Neural progenitor cell (in vitro differentiated cells): ENCODE results near the gene ISY1. TPM values are rescaled to one million over a fixed set of nuclear protein-coding genes. Genes with fewer than 3 reads are reported as not detected.
"Not testable (repeated sequence)": the region's sequence is repeated elsewhere in the genome, so short reads cannot be mapped to it uniquely, and the experiment has no call there.

Experiments used
- DNase-seq: peaks from one replicate; pipeline ENCODE4 v3.0.0-alpha.2; 2016; ENCODE audit warnings: low spot score
- H2AFZ ChIP-seq: fragments of 200-600 bp; sonication (generic); replicated peaks from 2 replicates; pipeline ENCODE4 v1.6.1; 2016; ENCODE audit warnings: antibody characterized with exemption
- H3F3A ChIP-seq: fragments of 200-600 bp; sonication (generic); 2 replicates; pipeline ENCODE4 v1.6.1; 2016; ENCODE audit warnings: antibody characterized with exemption, low read depth
- H3K27ac ChIP-seq: fragments of 200-600 bp; sonication (generic); 2 replicates; pipeline ENCODE4 v1.5.1; 2016; ENCODE audit warnings: mild to moderate bottlenecking
- H3K27me3 ChIP-seq: fragments of 200-600 bp; sonication (generic); 2 replicates; pipeline ENCODE4 v1.6.1; 2016; ENCODE audit warnings: mild to moderate bottlenecking, moderate library complexity
- H3K36me3 ChIP-seq: fragments of 200-600 bp; sonication (generic); 2 replicates; pipeline ENCODE4 v1.5.1; 2016
- H3K4me1 ChIP-seq: fragments of 200-600 bp; sonication (generic); 2 replicates; pipeline ENCODE4 v1.6.1; 2016; ENCODE audit warnings: mixed run types
- H3K4me2 ChIP-seq: fragments of 200-600 bp; sonication (generic); 2 replicates; pipeline ENCODE4 v1.6.1; 2016
- H3K4me3 ChIP-seq: fragments of 200-600 bp; sonication (generic); 2 replicates; pipeline ENCODE4 v1.5.1; 2016
- H3K79me2 ChIP-seq: fragments of 200-600 bp; sonication (generic); 2 replicates; pipeline ENCODE4 v1.6.1; 2016; ENCODE audit warnings: low read depth
- H3K9ac ChIP-seq: fragments of 200-600 bp; sonication (generic); 2 replicates; pipeline ENCODE4 v1.6.1; 2016
- H3K9me3 ChIP-seq: fragments of 200-600 bp; sonication (generic); 2 replicates; pipeline ENCODE4 v1.5.1; 2016; ENCODE audit warnings: low read depth
- H4K20me1 ChIP-seq: fragments of 200-600 bp; sonication (generic); 2 replicates; pipeline ENCODE4 v1.6.1; 2016; ENCODE audit warnings: low read depth
- H3K27ac Mint-ChIP-seq: 3 replicates; pipeline ENCODE4 v1.8.0; 2021; ENCODE audit warnings: mixed read lengths
- H3K27me3 Mint-ChIP-seq: 2 replicates; pipeline ENCODE4 v1.8.0; 2022; ENCODE audit warnings: low read depth, mild to moderate bottlenecking, inconsistent platforms, moderate library complexity, mixed read lengths; ENCODE audit not compliant: insufficient read depth
- H3K36me3 Mint-ChIP-seq: 3 replicates; pipeline ENCODE4 v1.8.0; 2021; ENCODE audit warnings: mixed read lengths
- H3K4me1 Mint-ChIP-seq: 3 replicates; pipeline ENCODE4 v1.8.0; 2021; ENCODE audit warnings: mixed read lengths
- H3K4me3 Mint-ChIP-seq: 3 replicates; pipeline ENCODE4 v1.8.0; 2021; ENCODE audit warnings: mild to moderate bottlenecking, moderate library complexity, mixed read lengths
- H3K9me3 Mint-ChIP-seq: 3 replicates; pipeline ENCODE4 v1.8.0; 2020; ENCODE audit warnings: mixed read lengths
- EZH2 ChIP-seq: fragments of 200-600 bp; sonication (generic); IDR thresholded peaks from 2 replicates; pipeline ENCODE4 v1.6.1; 2017; ENCODE audit warnings: antibody characterized with exemption, mild to moderate bottlenecking, moderate library complexity
- EZH2phosphoT487 ChIP-seq: fragments of 200-600 bp; sonication (generic); IDR thresholded peaks from 2 replicates; pipeline ENCODE4 v1.6.1; 2017; ENCODE audit warnings: antibody characterized with exemption
- total RNA-seq: library from RNA; depleted of rRNA; stranded (reverse); fragments of >200 nt; gene quantifications from 2 replicates; pipeline ENCODE4 v1.2.3, GENCODE V29; 2015; ENCODE audit warnings: low replicate concordance
- TF ChIP-seq, protein P1 (sequence below): fragments of 200-600 bp; sonication (generic); IDR thresholded peaks from 2 replicates; pipeline ENCODE4 v1.5.1; 2017; ENCODE audit warnings: antibody characterized with exemption, mild to moderate bottlenecking

ISY1 gene
- total RNA-seq, 1 donor from 2014 or later = 31.9 TPM

DNA sequence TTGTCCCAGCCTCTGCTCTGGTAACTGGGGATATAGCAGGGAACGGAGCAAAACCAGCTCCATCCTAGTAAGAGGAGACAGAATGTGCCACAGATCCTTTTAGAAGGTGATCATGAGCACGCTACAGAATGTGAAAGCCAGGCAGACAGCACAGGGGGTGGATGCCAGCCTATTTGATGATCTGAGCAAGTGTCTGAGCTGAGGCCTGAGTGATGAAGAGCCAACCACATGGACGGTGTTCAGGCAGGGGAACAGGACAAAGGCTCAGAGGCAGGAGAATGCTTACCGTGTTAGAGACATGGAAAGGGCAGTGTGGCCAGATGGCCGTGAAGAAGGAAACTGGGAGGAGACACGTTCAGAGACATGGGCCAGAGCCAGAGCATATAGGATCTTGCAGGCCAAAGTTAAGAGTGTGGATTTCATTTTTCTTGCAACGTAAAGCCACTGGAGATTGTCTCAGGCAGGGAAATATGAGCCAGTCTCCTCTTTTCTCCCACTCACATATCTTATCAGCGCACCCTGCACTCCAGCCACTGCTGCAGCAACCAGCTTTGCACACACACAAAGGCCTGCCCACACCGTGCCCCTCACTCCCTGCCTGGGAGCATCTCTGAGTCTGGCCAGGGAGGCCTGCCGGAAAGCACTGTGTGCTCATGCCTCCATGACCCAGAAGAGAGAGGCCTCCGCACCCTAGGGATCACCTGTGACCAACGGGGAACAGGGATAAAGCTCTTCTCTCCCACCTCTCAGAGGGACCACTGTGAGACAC lies 59.3 kb downstream of the ISY1 start:
- H3K36me3 Mint-ChIP-seq = peaks cover 10% of the 10 kb centered on the region
- H3K27me3 Mint-ChIP-seq = peaks cover 5% of the 10 kb centered on the region
- no peaks in the 10 kb centered on the region for H3F3A ChIP-seq
- no peaks in the 10 kb centered on the region for H3K27me3 ChIP-seq
- no peaks in the 10 kb centered on the region for H3K79me2 ChIP-seq
- no peaks in the 10 kb centered on the region for H3K36me3 ChIP-seq
- no peak overlapping the region for H3K27ac Mint-ChIP-seq
- TF ChIP-seq EZH2 (no peak), EZH2phosphoT487 (no peak)
- TF ChIP-seq, protein P1, sequence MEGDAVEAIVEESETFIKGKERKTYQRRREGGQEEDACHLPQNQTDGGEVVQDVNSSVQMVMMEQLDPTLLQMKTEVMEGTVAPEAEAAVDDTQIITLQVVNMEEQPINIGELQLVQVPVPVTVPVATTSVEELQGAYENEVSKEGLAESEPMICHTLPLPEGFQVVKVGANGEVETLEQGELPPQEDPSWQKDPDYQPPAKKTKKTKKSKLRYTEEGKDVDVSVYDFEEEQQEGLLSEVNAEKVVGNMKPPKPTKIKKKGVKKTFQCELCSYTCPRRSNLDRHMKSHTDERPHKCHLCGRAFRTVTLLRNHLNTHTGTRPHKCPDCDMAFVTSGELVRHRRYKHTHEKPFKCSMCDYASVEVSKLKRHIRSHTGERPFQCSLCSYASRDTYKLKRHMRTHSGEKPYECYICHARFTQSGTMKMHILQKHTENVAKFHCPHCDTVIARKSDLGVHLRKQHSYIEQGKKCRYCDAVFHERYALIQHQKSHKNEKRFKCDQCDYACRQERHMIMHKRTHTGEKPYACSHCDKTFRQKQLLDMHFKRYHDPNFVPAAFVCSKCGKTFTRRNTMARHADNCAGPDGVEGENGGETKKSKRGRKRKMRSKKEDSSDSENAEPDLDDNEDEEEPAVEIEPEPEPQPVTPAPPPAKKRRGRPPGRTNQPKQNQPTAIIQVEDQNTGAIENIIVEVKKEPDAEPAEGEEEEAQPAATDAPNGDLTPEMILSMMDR = no peak
- no peaks in the 10 kb centered on the region for H3K4me1 ChIP-seq
- no peak overlapping the region for H3K9ac ChIP-seq
- peaks cover 5% of the 10 kb centered on the region for H3K9me3 Mint-ChIP-seq
- H3K4me3 ChIP-seq = no peak overlapping the region
- no peak overlapping the region for H3K27ac ChIP-seq
- no peaks in the 10 kb centered on the region for H4K20me1 ChIP-seq
- no peaks in the 10 kb centered on the region for H3K4me1 Mint-ChIP-seq
- H3K4me3 Mint-ChIP-seq = no peak overlapping the region
- no peak overlapping the region for H3K4me2 ChIP-seq
- no peak overlapping the region for H2AFZ ChIP-seq
- no peak for DNase-seq
- no peaks in the 10 kb centered on the region for H3K9me3 ChIP-seq

DNA sequence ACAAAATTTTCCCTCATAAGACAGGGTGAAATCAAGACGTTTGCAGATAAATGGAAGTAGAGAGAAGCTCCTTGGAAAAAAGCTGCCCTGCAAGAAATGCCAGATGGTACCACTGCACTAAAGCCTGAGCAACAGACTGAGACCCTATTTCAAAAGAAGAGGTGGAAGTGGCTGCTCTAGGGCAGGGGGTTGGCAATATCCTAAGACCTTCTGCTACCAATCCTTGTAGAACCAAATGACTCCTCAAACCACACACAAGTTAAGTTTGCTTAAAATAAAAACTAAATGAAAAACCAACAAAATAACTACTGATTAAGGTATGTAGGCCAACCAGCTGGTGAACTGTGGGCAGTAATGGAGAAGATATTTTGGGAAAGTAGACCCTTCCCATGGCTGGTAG lies 60.6 kb downstream of the ISY1 start:
- Histone ChIP-seq H2AFZ (no peak overlapping the region), H3K9me3 (no peaks in the 10 kb centered on the region), H3K79me2 (no peaks in the 10 kb centered on the region), H3K4me1 (no peaks in the 10 kb centered on the region), H3K36me3 (no peaks in the 10 kb centered on the region), H3K4me3 (no peak overlapping the region), H3F3A (no peaks in the 10 kb centered on the region), H3K27ac (no peak overlapping the region), H3K9ac (no peak overlapping the region), H3K27me3 (no peaks in the 10 kb centered on the region), H3K4me2 (no peak overlapping the region), H4K20me1 (no peaks in the 10 kb centered on the region)
- TF ChIP-seq, protein P1 = no peak
- TF ChIP-seq EZH2 (no peak), EZH2phosphoT487 (no peak)
- Mint-ChIP-seq H3K27me3 (peaks cover 5% of the 10 kb centered on the region), H3K27ac (no peak overlapping the region), H3K36me3 (peaks cover 14% of the 10 kb centered on the region), H3K9me3 (peaks cover 5% of the 10 kb centered on the region), H3K4me3 (no peak overlapping the region), H3K4me1 (no peaks in the 10 kb centered on the region)
- DNase-seq = no peak

DNA sequence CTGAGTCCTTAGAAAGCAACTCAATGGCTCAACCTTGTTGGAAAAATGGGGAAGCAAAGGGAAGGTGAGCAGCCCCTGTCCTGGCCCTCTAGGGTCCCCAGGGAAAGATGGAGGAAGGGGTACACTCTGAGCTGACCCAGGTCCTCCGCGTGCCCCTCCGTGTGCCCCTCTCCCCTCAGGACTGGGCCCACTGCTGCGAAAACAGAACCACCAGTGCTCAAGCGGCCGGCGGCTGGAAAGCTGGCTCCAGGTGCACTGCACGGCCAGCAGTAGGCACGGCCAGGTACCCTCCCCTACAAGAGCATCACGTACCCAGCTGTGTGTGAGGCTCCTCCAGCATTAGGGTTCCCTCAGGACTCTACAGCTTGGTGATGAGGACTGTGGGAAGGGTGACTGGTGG lies 65.6 kb downstream of the ISY1 start:
- Mint-ChIP-seq H3K27ac (no peak overlapping the region), H3K36me3 (peaks cover 17% of the 10 kb centered on the region), H3K4me3 (no peak overlapping the region), H3K4me1 (no peaks in the 10 kb centered on the region), H3K27me3 (peaks cover 5% of the 10 kb centered on the region), H3K9me3 (peaks cover 5% of the 10 kb centered on the region)
- H3K27ac ChIP-seq = no peak overlapping the region
- no peaks in the 10 kb centered on the region for H3K36me3 ChIP-seq
- H2AFZ ChIP-seq = no peak overlapping the region
- H3K27me3 ChIP-seq = no peaks in the 10 kb centered on the region
- H3F3A ChIP-seq = no peaks in the 10 kb centered on the region
- DNase-seq = no peak
- H4K20me1 ChIP-seq = no peaks in the 10 kb centered on the region
- H3K9me3 ChIP-seq = no peaks in the 10 kb centered on the region
- H3K4me3 ChIP-seq = no peak overlapping the region
- no peak overlapping the region for H3K9ac ChIP-seq
- TF ChIP-seq, protein P1 = no peak
- no peak for TF ChIP-seq EZH2
- no peak for TF ChIP-seq EZH2phosphoT487
- H3K4me1 ChIP-seq = no peaks in the 10 kb centered on the region
- no peaks in the 10 kb centered on the region for H3K79me2 ChIP-seq
- H3K4me2 ChIP-seq = no peak overlapping the region

DNA sequence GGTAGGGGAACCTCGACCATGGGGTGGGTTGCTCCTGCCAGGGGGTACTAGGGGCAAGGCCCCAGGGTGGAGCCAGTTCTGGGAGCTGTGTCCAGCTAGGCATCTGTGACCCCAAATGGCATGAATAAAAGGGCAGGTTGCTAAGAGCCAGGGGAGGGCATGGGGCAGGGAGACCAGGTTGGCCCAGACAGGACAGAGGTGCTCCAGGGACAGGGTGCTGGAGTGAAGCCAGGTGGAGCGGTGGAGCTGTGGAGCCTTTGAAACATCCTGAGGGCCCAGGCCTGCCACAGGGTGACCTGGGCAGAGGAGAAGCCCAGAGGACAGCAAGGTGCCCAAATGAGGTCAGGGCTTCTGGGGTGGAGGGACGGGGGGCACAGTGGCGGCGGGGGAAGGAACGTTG lies 72.6 kb downstream of the ISY1 start:
- H3K4me1 Mint-ChIP-seq, H4K20me1 ChIP-seq, H3F3A ChIP-seq, H3K4me3 Mint-ChIP-seq, H3K79me2 ChIP-seq, H3K4me1 ChIP-seq, DNase-seq, H3K4me2 ChIP-seq, H3K9me3 Mint-ChIP-seq, H2AFZ ChIP-seq, H3K27me3 ChIP-seq, H3K36me3 ChIP-seq, H3K27ac Mint-ChIP-seq, H3K9me3 ChIP-seq, H3K36me3 Mint-ChIP-seq, H3K27ac ChIP-seq, H3K9ac ChIP-seq, H3K4me3 ChIP-seq, H3K27me3 Mint-ChIP-seq: not testable (repeated sequence)

DNA sequence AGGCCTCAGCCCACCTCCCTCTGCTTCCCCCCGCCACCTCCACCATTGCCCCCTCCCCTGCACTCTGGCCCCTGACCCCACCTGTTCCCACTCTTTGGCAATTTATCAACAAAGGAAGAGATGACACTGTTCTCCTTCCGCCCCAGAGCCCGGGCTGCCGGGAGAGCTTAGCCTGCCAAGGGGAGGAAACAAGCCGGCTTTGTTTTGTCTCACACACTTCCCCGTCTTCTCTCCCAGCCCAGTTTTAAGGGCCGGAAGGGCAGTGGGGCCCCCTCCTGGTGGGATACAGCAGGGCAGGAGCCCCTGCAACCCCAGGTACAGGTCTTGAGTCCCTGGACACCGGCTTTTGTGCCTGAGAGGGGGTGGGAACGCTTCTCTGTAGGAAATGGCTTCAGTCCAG lies 73.0 kb downstream of the ISY1 start:
- H3K27ac Mint-ChIP-seq, H3K36me3 ChIP-seq, H3K4me2 ChIP-seq, H3K27me3 Mint-ChIP-seq, H3K4me3 ChIP-seq, H3K4me3 Mint-ChIP-seq, H3K9me3 ChIP-seq, H3K27ac ChIP-seq, H4K20me1 ChIP-seq, H3K4me1 Mint-ChIP-seq, H3K9me3 Mint-ChIP-seq, H3K4me1 ChIP-seq, H2AFZ ChIP-seq, H3K9ac ChIP-seq, H3F3A ChIP-seq, H3K27me3 ChIP-seq, H3K79me2 ChIP-seq, H3K36me3 Mint-ChIP-seq: not testable (repeated sequence)
- DNase-seq = peak; percentile 67
